Forelimb muscle (tissue), 1 donor: ENCODE measurements around the gene ELK3. TPM values are rescaled to one million over a fixed set of nuclear protein-coding genes. Genes with fewer than 3 reads are reported as not detected.

Experiments
- DNase-seq: peaks from one replicate; pipeline ENCODE4 v3.0.0-alpha.2; 2013; ENCODE audit warnings: low read depth
- polyA plus RNA-seq: library from polyadenylated mRNA; unstranded; fragments of 120-200 nt; gene quantifications from one replicate; pipeline ENCODE4 v1.2.1, GENCODE V29; 2013; ENCODE audit not compliant: insufficient read length

The ELK3 gene
- polyA plus RNA-seq, 1 donor: 33.0 TPM

GRCh38 chr12:96256672-96257361 is 62.6 kb downstream of the ELK3 start:
- no peak for DNase-seq

DNA sequence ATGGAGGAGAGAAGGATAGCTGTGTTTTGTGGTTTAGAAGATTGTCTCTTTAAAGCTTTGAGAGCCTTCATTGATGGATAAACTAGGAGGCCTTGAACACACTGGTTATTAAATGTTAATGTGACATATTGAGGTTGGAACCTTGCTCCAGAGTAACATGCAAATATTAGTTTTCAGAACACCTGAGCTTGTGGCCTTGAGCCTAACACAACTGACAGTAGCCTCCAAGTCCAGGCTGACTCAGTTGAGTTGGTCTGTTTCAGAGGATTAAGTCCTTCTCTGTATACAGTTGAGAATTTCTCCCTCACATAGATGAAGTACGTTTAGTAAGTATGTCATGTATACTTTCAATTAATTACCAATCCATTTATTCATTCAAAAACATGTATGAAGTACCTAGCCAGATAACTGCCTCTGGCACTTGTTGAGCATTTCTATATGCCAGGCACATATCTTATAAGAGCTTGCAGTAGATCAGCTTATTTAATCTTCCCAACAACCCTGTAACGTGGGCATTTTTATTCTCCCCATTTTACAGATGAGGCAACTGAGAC is 63.5 kb downstream of the ELK3 start:
- no peak for DNase-seq

- no peak for DNase-seq
Observed at GRCh38 chr12:96258104-96258961, 64.2 kb downstream of the ELK3 start.

DNA sequence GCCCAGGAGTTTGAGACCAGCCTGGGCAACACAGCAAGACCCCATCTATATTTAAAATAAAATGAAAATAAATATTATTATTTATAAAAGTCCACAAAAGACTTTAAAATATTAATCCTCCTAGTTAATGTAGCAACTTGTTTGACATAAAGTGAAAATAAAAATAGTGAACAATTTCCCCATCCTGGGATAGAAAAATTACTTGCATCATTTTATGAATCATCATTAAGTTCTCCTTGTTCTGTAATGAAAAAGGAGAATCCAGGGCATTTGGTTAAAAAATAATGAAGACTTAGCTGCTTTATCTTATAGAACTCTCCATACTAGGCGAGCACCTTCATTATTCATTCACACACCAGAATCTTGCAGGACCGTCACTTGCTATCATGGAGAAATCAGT is 66.1 kb downstream of the ELK3 start:
- no peak for DNase-seq

DNA sequence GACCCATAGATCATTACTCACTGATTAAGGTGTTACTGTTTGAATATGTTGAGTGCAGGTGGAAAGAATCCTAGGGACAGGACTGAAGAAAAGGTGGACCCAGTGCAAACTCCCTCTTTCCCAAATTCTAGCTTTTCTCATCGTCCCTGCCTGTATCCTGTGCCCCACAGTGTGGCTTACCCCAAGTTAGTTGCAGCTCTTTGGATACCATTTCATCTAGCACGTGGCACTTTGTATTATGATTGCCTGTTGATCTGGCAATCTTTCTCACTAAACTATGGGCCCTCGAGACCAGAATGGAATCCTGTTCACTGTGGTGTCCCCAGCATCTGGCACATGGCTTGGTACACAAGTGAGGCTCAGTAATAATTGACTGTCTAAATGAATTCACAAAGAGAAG is 66.5 kb downstream of the ELK3 start:
- DNase-seq: no peak

GRCh38 chr12:96261557-96261956 is 67.4 kb downstream of the ELK3 start:
- DNase-seq: no peak

GRCh38 chr12:96263449-96263902 is 69.3 kb downstream of the ELK3 start:
- no peak for DNase-seq

DNA sequence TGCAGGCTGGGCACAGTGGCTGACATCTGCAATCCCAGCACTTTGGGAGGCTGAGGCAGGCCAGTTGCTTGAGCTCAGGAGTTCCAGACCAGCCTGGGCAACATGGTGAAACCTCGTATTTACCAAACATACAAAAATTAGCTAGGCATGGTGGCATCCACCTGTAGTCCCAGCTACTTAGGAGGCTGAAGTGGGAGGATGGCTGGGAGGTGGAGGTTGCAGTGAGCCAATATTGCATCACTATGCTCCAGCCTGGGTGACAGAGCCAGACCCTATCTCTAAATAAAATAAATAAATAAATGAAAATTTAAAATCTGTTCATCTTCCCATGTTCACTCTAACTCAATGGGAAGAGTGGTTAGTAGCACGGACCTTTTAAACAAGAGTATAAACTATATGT is 71.2 kb downstream of the ELK3 start:
- DNase-seq: no peak

DNA sequence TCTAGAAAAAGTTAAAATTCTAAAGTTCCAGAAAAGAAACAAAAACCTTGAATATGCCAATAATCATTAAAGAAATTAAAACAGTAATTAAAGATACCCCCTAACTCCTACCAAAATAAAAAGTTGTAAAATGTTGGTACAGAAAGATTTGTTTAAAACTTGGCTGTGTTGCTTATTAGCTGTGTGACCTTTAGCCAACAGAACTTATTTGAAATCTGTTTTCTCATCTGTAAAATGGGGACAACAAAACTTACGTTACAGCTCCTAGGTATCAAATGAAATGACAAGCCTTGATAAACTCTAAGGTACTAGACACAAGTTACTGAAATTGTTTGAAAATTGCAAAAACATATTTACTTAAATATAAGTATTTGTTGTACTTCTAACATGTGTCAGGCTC is 71.7 kb downstream of the ELK3 start:
- DNase-seq: no peak

DNA sequence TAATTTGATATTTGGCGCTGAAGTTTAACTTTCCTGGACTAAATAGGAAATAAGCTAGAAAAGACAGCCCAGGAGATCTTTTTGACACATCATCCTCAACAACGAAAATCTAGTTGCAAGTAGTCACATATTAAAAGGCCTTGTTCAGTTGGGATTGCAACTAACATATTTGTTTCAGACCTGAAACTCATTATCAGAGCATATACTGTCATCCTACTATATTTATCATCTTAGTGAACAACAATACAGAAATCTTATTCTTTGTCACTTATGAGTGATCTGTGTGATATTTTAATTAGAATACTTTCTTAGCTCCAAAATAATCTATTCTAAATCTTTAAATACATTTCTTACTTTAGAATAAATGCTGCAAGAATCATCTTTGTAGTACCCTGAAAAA is 72.1 kb downstream of the ELK3 start:
- DNase-seq: no peak

GRCh38 chr12:96271469-96272199 is 77.5 kb downstream of the ELK3 start:
- DNase-seq: no peak

DNA sequence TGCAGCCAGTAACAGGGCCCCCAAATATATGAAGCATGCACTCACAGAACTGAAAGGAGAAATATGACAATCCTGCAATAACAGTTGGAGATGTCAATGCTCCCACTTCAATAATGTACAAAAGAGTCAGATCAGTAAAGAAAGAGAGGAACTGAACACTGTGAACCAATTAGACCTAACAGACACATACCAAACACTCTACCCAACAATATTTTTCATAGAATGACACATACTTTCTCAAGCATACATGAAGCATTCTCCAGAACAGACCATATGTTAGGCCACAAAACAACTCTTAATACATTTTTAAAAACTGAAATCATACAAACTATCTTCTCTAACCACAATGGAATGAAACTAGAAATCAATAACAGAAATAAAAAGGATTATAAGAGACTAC is 80.2 kb downstream of the ELK3 start:
- DNase-seq: no peak

- no peak for DNase-seq
Observed at GRCh38 chr12:96285158-96285557, 91.0 kb downstream of the ELK3 start.

GRCh38 chr12:96289067-96289466 is 94.9 kb downstream of the ELK3 start:
- DNase-seq: no peak

- DNase-seq: no peak
Observed at GRCh38 chr12:96293093-96293492, 98.9 kb downstream of the ELK3 start.

DNA sequence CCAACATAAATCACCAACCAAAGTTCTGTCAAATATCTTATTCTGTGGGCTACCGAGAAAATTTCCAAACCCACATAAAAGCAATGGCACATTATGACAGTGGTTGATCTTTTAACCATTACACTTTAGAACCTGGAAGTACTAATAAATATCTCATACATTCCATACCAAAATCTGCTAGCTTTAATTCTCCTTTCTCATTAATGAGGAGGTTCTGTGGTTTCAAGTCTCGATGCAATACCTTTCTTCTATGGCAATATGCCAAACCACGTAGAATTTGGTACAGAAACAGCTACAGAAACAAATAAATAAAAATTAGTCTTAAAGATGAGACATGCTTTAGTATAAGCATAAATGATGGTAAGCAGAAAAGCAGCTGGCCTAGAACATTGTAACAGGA is 100.7 kb downstream of the ELK3 start:
- no peak for DNase-seq

GRCh38 chr12:96295532-96296160 is 101.5 kb downstream of the ELK3 start:
- DNase-seq: no peak

DNA sequence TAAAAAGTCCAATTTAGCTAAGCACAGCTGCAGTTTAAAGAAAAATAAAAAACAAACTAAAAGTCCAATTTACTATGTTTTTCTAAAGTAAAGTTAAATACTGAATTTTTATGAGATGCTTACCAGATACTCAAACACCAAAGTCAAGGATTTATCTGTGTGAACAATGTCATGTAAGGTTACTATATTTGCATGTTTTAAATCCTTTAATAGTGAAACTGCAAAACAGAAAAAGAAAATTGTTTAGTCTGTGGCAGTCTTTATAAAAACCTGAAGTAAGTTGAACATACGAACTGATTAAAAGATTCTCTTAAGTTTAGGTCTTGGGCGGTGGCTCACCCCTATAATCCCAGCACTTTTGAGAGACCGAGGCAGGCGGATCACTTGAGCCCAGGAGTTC is 103.3 kb downstream of the ELK3 start:
- DNase-seq: no peak

DNA sequence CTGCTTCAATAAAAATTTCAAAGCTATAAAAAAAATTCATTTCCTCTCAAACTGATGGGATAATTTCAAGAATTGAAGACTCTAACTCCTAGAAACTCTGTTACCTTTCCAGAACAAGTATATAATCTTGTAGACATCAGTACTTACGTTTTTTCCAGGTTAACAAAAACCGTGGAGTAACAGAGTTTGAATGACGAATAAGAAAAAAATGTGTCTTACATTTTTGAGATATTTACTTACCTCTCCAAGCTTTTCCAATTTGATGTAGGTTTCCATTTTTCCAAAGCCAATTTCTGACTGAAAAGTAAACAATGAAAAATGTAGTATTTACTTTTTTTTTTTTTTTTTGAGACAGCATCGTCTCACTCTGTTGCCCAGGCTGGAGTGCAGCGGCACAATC is 105.9 kb downstream of the ELK3 start:
- DNase-seq: no peak

DNA sequence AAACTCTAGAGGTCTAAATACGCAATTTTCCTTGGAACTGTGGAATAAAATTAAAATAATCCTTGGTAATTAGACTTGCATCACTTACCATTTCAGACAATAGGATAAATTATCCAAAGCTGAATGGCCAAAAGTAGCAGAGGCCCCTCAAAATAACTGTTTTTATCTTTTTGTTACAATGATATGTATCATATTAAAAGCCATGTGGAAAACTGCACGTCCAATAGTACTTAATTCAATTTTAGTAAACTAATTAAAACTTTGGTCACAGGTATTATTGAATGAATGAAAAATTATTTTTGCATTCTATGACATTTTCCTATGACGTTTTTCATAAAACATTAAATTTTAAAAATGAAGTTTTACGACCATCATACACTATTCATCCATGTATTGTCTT is 107.6 kb downstream of the ELK3 start:
- no peak for DNase-seq

GRCh38 chr12:96302687-96303310 is 108.6 kb downstream of the ELK3 start:
- no peak for DNase-seq
